HG02973 (cell line): Measurements from ENCODE around the gene NAA60.
"Not testable (repeated sequence)": the region's sequence is repeated elsewhere in the genome, so short reads cannot be mapped to it uniquely, and the experiment has no call there.

Experiments
- ATAC-seq: cut with Tn5 transposase; IDR thresholded peaks from one replicate; pipeline ENCODE4 v1.9.1; 2021; ENCODE audit warnings: moderate library complexity; ENCODE audit not compliant: unreplicated experiment

NAA60 gene

DNA sequence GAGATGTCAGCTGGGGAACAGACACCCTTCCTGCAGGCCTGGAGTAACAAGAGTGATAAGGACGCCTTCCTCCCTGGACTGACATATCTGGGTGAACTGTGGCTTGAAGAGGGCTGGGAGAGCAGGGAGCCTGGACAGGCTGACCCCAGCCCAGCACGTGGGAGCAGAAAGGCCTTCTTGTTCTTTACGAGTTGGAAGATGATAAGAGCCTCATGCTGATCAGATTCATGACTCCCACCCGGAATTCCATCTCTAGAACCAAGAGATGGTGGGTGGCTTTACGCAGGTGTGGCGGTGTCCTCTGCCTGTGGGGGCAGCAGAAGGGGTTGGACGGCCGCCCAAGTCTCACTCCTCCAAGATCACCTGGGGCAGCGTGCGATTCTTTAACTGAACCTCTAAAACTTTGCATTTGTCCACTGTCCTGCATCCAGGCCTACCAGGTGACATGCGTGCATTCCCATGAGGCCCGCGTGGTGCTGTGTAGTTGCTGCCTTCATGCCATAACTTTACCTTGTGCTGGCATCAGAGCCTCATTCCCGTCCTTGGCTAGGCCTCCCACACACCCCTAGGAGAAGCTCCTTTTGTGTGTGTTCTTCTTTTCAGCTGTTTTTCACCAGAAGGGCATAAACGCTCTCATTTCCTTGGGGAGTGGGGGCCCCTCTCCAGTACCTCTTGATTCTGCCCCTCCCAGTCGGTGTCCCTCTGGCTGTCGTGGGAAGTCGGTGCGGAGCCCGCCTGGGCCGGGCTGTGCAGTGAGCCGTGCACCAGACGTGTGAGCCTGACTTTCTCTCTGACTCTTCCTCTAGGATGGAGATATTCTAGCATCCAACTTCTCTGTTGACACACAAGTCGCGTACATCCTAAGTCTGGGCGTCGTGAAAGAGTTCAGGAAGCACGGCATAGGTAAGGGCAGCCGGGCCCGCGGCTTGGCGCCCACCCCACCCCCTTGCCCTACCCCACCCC, 38.5 kb downstream of the NAA60 start:
- no peak for ATAC-seq

GRCh38 chr16:3482659-3483241, 39.3 kb downstream of the NAA60 start:
- ATAC-seq = no peak

- no peak for ATAC-seq
Measured at GRCh38 chr16:3484318-3485096, 41.0 kb downstream of the NAA60 start.

GRCh38 chr16:3485097-3485745, 41.7 kb downstream of the NAA60 start:
- no peak for ATAC-seq

GRCh38 chr16:3485821-3486505, 42.5 kb downstream of the NAA60 start:
- ATAC-seq = no peak

DNA sequence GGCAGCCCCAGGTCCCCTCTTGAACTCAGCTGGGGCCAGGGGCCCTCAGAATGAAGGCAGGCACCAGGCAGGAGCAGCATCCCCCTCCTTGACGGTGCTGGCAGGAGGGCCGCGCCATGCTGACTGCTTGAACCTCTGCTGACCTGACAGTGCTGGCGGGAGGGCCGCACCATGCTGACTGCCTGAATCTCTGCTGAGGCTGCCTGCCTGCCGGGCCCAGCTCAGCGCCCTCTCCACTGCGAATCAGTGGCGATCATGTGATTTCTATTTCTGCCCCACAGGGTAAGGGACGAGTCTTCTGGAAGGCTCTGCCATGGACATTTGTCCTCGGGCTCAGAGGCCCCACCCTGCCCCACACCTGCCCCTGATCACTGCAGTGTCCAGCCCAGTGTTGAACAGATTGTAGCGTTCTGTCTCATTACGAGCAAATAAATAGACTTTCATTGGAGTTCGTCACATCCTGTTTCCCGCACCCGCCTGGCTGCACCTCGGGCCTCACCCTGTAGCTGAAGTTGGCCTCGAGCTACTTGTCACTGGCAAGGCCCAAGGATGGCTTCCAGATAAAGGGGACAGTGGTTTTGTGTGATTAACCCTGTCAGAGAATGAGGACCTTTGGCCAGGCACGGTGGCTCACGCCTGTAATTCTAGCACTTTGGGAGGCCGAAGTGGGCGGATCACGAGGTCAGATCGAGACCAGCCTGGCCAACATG, 43.2 kb downstream of the NAA60 start:
- ATAC-seq = no peak

- ATAC-seq = no peak
Measured at GRCh38 chr16:3487521-3488410, 44.3 kb downstream of the NAA60 start.

- no peak for ATAC-seq
Measured at GRCh38 chr16:3488801-3489200, 45.3 kb downstream of the NAA60 start.

- ATAC-seq = no peak
Measured at GRCh38 chr16:3490911-3491629, 47.6 kb downstream of the NAA60 start.

DNA sequence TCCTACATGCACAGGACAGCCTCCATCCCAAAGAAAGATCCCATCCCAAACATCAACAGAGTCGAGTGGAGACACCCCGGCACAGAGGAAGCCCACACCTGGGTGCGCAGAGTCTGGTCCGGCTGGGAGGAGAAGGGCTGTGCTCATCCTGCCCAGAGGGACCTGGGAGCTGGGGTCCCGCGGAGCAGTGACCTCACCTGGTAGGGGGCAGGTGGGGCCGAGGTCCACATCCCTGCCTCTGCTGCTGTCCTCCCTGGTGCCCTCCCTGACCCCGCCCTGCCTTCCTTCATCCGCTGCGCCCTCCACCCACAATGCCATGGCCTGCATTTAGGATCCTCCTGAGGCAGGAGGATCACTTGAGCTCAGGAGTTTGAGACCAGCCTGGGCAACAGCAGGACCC, 48.9 kb downstream of the NAA60 start:
- ATAC-seq = no peak

- no peak for ATAC-seq
Measured at GRCh38 chr16:3494386-3494973, 51.0 kb downstream of the NAA60 start.

DNA sequence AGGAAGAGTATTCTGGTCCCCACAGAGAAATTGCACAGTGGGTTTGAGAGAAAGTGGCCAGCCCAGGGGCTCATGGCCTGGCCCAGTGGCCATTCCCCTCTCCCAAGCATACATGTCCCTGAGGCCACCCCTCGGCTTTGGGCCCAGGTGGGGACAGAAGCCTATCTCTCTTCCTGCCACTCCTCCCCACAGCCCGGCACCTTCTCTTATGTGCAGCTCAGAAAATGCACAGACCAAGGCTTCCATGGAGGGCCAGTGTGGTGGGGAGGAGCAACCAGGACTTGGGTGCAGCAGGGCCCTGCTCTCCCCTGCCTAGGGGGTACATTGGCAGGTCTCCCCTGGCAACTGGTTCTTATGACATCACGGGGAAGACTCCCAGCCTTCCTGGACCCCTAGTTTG, 51.7 kb downstream of the NAA60 start, which contains the start of gene C16orf90:
Gene C16orf90, minus strand, starts transcription at position 314 of the 400 bp plus-strand sequence. Its CDS starts 68 bp downstream, at position 246.
- no peak for ATAC-seq

DNA sequence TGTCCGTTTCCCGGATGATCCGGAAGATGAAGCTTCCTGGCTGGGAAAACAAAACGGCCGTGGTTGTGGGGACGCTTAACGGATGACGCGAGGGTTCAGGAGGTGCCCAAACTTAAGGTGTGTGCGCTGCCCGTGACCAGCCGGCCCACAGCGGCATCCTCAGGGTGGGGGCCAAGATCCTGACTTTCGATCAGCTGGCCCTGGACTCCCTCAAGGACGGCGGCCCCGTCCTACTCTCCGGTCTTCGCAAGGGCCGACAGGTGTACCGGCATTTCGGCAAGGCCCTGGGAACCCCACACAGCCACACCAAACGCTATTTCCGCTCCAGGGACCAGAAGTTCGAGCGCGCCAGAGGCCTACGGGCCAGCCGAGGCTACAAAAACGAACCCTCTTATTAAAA, 52.9 kb downstream of the NAA60 start:
- no peak for ATAC-seq

GRCh38 chr16:3497771-3498170, 54.3 kb downstream of the NAA60 start:
- no peak for ATAC-seq

- no peak for ATAC-seq
Measured at GRCh38 chr16:3498988-3499387, 55.5 kb downstream of the NAA60 start.

GRCh38 chr16:3501412-3501761, 57.9 kb downstream of the NAA60 start:
- not testable (repeated sequence) for ATAC-seq

DNA sequence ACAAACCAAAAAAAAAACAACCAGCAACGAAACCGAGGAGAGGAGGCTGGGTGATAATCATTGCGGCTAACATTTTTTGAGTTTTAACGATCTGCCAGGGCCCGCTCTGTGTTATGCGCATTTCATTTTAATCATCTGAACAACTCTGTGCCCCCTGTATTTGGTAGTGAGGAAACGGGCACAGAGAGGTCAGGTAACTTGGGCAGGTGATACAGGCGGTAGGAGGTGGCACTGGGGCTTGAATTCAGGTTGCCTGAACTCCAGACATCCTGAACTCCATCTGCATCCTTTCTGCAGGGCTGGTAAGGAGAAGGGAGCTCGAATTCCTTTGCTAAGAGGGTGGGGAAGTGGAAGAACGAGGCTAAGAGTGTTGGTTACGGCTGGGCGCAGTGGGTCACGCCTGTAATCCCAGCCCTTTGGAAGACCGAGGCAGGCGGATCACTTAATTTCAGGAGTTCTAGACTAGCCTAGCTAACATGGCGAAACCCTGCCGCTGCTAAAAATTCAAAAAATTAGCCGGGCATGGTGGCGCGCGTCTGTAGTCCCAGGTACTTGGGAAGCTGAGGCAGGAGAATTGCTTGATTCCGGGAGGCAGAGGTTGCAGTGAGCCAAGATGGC, 58.4 kb downstream of the NAA60 start:
- ATAC-seq = no peak
